ENCODE measurements around the gene ATP10A.

ATP10A gene

GRCh38 chr15:25805031-25805430, 58.1 kb downstream of the ATP10A start:
- Histone ChIP-seq H3K4me3 (no peak overlapping the region), H3K27ac (peak overlapping the region; percentile 47 to 66)
- DNase-seq (ENCODE audit: low spot score): no peak
- TF ChIP-seq CTCF (IDR thresholded peaks at IDR 0.05): no peak

- H3K4me3 ChIP-seq: no peak overlapping the region
- no peak for DNase-seq (ENCODE audit: low spot score)
- peak overlapping the region; percentile 47 to 91 for H3K27ac ChIP-seq
- no peak for TF ChIP-seq CTCF (IDR thresholded peaks at IDR 0.05)
Observed at GRCh38 chr15:25804451-25804850, 58.7 kb downstream of the ATP10A start.

GRCh38 chr15:25803541-25803940, 59.6 kb downstream of the ATP10A start:
- TF ChIP-seq CTCF (IDR thresholded peaks at IDR 0.05): no peak
- DNase-seq (ENCODE audit: low spot score): peak; percentile 73

GRCh38 chr15:25803036-25803435, 60.1 kb downstream of the ATP10A start:
- DNase-seq (ENCODE audit: low spot score): no peak
- H3K27ac ChIP-seq: peak overlapping the region; percentile 88 to 91
- no peak overlapping the region for H3K4me3 ChIP-seq
- TF ChIP-seq CTCF (IDR thresholded peaks at IDR 0.05): no peak

More at GRCh38 chr15:25803541-25803940, 59.6 kb downstream of the ATP10A start:
- Histone ChIP-seq H3K4me3 (no peak overlapping the region), H3K27ac (peak overlapping the region; percentile 88 to 91)

GRCh38 chr15:25802285-25802830, 60.8 kb downstream of the ATP10A start:
- no peak for TF ChIP-seq CTCF (IDR thresholded peaks at IDR 0.05)
- Histone ChIP-seq H3K27ac (peak overlapping the region; percentile 88 to 91), H3K4me3 (peak overlapping the region; percentile 1)
- no peak for DNase-seq (ENCODE audit: low spot score)

- Histone ChIP-seq H3K4me3 (no peak overlapping the region), H3K27ac (peak overlapping the region; percentile 88 to 91)
- DNase-seq (ENCODE audit: low spot score): peak; percentile 65
- TF ChIP-seq CTCF (IDR thresholded peaks at IDR 0.05): no peak
Observed at GRCh38 chr15:25801586-25802284, 61.4 kb downstream of the ATP10A start.
